SKM-1 (cell line): ENCODE measurements around the gene DNAJC5.

Experiments used
- DNase-seq: peaks from one replicate; lab custom pipeline; 2025; ENCODE audit not compliant: unreplicated experiment; lab: John Stamatoyannopoulos, UW

Gene DNAJC5

GRCh38 chr20:63883201-63883593, 11.7 kb upstream of the DNAJC5 start:
- DNase-seq = no peak

GRCh38 chr20:63884506-63885263, 10.2 kb upstream of the DNAJC5 start:
- DNase-seq = no peak

- DNase-seq = no peak
These were observed 9.5 kb upstream of the DNAJC5 start for GRCh38 chr20:63885264-63886053.

- no peak for DNase-seq
These were observed 8.9 kb upstream of the DNAJC5 start for GRCh38 chr20:63886054-63886419.

- DNase-seq = no peak
These were observed 8.0 kb upstream of the DNAJC5 start for GRCh38 chr20:63886921-63887320.

GRCh38 chr20:63889241-63890200, 5.4 kb upstream of the DNAJC5 start:
- DNase-seq = no peak

- no peak for DNase-seq
These were observed 4.7 kb upstream of the DNAJC5 start for GRCh38 chr20:63890201-63890576.

- DNase-seq = no peak
These were observed 4.3 kb upstream of the DNAJC5 start for GRCh38 chr20:63890616-63891015.

- DNase-seq = no peak
These were observed 3.6 kb upstream of the DNAJC5 start for GRCh38 chr20:63891061-63892002.

- DNase-seq = no peak
These were observed 2.5 kb upstream of the DNAJC5 start for GRCh38 chr20:63892402-63892801.

GRCh38 chr20:63893999-63894357, 948 bp upstream of the DNAJC5 start:
- no peak for DNase-seq

- DNase-seq = no peak
These were observed 451 bp downstream of the DNAJC5 start for GRCh38 chr20:63895202-63895951.

- no peak for DNase-seq
These were observed 982 bp downstream of the DNAJC5 start for GRCh38 chr20:63895952-63896263.

GRCh38 chr20:63896264-63897105, 1.6 kb downstream of the DNAJC5 start:
- peak; percentile 54 for DNase-seq

- DNase-seq = no peak
These were observed 3.1 kb downstream of the DNAJC5 start for GRCh38 chr20:63897978-63898561.

GRCh38 chr20:63898882-63899558, 4.1 kb downstream of the DNAJC5 start:
- peak; percentile 56 for DNase-seq

GRCh38 chr20:63900413-63900812, 5.5 kb downstream of the DNAJC5 start:
- DNase-seq = peak; percentile 54
